ENCODE data around the gene CPVL.

The CPVL gene

DNA sequence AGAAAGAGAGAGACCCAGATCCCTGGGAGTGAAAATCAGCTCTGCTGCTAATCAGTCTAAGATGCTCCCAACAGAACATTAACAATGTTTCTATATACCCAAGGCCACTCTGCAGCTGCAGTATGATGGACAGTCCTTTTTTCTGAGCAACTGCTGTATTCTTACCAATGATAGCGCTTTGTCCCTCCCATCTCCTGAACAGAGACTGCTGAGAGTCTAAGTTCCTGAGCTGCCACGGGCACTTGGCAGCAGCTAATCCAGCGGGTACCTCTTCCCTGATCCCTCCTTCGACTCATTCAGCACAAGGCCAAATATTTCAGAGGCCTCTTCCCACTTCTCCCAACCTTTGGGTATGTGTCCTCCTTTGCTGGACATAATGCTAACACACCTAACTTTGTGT, 7.7 kb downstream of the CPVL start:
- Histone ChIP-seq H3K4me3 (ENCODE audit: low read length) (no peak overlapping the region), H3K9ac (ENCODE audit: low read depth, low read length) (no peak overlapping the region), H3K4me1 (ENCODE audit: insufficient read depth, low read length) (peaks cover 6% of the 10 kb centered on the region; the same call in 1 of the 2 replicates), H3K27me3 (ENCODE audit: insufficient read depth, low read length) (no peaks in the 10 kb centered on the region; the same call in 1 of the 2 replicates), H3K36me3 (ENCODE audit: insufficient read depth, low read length) (no peaks in the 10 kb centered on the region), H3K9me3 (ENCODE audit: insufficient read depth, low read depth, low read length) (no peaks in the 10 kb centered on the region), H3K27ac (ENCODE audit: low read depth, low read length) (no peak overlapping the region)
- 81% methylated on average over 4 of the region's 4 CpGs for WGBS

DNA sequence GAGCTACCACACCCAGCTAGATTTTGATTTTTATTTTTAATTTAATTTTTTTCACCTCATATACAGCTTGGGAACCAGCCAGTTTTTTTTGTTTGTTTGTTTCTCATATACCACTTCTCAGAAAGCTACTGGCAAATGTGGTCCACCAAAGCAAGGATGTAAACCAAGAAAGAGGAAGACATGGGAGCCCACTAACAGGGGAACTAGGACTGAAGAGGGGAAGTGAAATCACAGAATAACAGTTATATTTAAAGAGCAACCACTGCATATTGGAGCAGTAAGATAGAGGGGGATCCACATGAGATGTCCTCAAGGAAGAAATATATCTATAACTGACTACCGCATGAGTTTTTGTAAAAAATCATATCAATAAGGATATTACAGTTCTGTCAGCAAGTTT, 10.5 kb downstream of the CPVL start:
- no peak overlapping the region for H3K4me3 ChIP-seq (ENCODE audit: low read length)
- H3K36me3 ChIP-seq (ENCODE audit: insufficient read depth, low read length), result no peaks in the 10 kb centered on the region
- no peak overlapping the region for H3K9ac ChIP-seq (ENCODE audit: low read depth, low read length)
- H3K27me3 ChIP-seq (ENCODE audit: insufficient read depth, low read length), result no peaks in the 10 kb centered on the region
- H3K9me3 ChIP-seq (ENCODE audit: insufficient read depth, low read depth, low read length), result no peaks in the 10 kb centered on the region
- WGBS, result no CpG with 5 or more reads among the region's 1 CpG
- H3K4me1 ChIP-seq (ENCODE audit: insufficient read depth, low read length), result peaks cover 6% of the 10 kb centered on the region; the same call in 1 of the 2 replicates
- H3K27ac ChIP-seq (ENCODE audit: low read depth, low read length), result no peak overlapping the region

DNA sequence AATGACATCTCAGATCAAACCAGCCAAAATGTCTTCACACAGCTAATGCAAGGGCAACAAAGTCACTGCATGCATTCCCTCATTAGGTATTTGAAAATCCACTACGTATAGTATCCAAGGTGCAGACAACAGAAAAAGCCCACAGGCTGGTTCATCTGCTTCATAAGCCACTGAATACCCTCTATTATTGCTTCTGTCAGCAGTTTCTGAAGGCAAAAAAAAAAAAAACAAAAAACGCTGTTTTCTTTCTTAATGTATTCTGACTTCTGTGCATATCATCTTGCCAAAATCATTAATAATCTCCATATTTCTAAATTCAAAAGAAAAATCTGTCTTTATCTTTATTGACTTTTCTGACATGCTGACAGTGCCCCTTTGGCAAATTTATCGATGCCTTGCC, 13.4 kb downstream of the CPVL start:
- no peaks in the 10 kb centered on the region for H3K36me3 ChIP-seq (ENCODE audit: insufficient read depth, low read length)
- H3K27me3 ChIP-seq (ENCODE audit: insufficient read depth, low read length), result no peaks in the 10 kb centered on the region
- WGBS, result 91% methylated on average over 3 of the region's 3 CpGs
- no peak overlapping the region for H3K4me3 ChIP-seq (ENCODE audit: low read length)
- H3K4me1 ChIP-seq (ENCODE audit: insufficient read depth, low read length), result peaks cover 6% of the 10 kb centered on the region; the same call in 1 of the 2 replicates
- H3K9ac ChIP-seq (ENCODE audit: low read depth, low read length), result no peak overlapping the region
- no peaks in the 10 kb centered on the region for H3K9me3 ChIP-seq (ENCODE audit: insufficient read depth, low read depth, low read length)
- H3K27ac ChIP-seq (ENCODE audit: low read depth, low read length), result no peak overlapping the region

DNA sequence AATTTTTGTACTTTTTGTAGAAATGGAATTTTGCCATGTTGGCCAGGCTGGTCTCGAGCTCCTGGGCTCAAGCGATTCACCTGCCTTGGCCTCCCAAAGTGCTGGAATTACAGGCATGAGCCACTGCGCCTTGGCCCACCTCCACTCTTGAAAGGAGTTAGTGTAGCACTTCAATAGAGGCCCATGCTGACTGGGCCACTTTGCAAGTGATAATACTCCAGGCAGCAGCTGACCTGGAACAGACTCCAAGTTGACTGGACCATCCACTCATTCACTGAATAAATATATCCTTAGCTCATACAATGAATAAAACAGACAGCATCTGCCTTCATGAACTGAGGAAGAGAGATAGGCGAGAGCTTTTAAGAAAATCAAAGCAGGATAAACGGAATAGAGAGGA, 14.7 kb downstream of the CPVL start:
- 95% methylated on average over 5 of the region's 5 CpGs for WGBS

DNA sequence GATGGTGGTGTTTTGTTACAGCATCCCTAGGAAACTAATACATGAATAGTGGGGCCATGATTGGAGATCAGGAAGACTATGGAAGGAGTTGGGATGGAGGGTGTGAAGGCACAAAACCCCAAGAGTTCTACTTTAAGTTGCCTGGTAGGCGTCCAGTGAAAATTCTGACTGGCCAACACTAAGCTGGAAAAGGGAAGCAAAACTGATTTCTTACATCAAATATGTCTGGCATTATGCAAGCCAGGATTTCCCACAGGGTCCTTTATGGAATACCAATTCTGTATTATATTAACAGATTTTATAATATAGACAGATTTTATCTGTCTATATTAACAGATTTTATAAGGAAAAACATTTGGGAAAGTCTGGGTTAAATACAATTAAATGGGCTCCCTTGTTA, 16.2 kb downstream of the CPVL start:
- WGBS, result 96% methylated on average over 1 of the region's 1 CpG
- Histone ChIP-seq H3K27me3 (ENCODE audit: insufficient read depth, low read length) (no peaks in the 10 kb centered on the region), H3K9me3 (ENCODE audit: insufficient read depth, low read depth, low read length) (no peaks in the 10 kb centered on the region), H3K4me1 (ENCODE audit: insufficient read depth, low read length) (peaks cover 12% of the 10 kb centered on the region; the same call in 1 of the 2 replicates), H3K27ac (ENCODE audit: low read depth, low read length) (no peak overlapping the region), H3K4me3 (ENCODE audit: low read length) (no peak overlapping the region), H3K9ac (ENCODE audit: low read depth, low read length) (no peak overlapping the region), H3K36me3 (ENCODE audit: insufficient read depth, low read length) (no peaks in the 10 kb centered on the region)

More for the DNA sequence above, 14.7 kb downstream of the CPVL start:
- H3K9me3 ChIP-seq (ENCODE audit: insufficient read depth, low read depth, low read length), result no peaks in the 10 kb centered on the region
- no peak overlapping the region for H3K27ac ChIP-seq (ENCODE audit: low read depth, low read length)
- no peaks in the 10 kb centered on the region for H3K27me3 ChIP-seq (ENCODE audit: insufficient read depth, low read length)
- no peak overlapping the region for H3K9ac ChIP-seq (ENCODE audit: low read depth, low read length)
- H3K36me3 ChIP-seq (ENCODE audit: insufficient read depth, low read length), result no peaks in the 10 kb centered on the region
- peaks cover 12% of the 10 kb centered on the region; the same call in 1 of the 2 replicates for H3K4me1 ChIP-seq (ENCODE audit: insufficient read depth, low read length)
- no peak overlapping the region for H3K4me3 ChIP-seq (ENCODE audit: low read length)

DNA sequence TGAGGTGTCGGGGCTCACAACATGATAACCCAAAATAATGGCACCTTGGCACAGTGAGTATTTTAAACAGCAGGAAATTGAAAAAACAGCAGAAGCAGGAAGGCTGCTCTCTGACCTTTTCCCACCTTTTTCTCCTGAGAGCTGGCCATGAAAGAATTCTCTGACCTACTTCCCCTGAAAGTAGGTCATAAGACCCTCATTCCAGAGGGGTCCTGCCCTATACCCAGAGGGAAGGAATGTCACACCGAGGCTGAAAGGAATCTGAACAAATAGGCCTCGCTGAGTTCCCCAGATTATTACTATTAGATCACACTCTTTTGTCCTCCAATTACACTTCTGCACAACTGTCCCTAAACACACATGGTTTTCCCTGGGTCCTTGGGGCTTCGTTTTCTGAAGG, 18.8 kb downstream of the CPVL start:
- Histone ChIP-seq H3K27me3 (ENCODE audit: insufficient read depth, low read length) (no peaks in the 10 kb centered on the region), H3K36me3 (ENCODE audit: insufficient read depth, low read length) (no peaks in the 10 kb centered on the region), H3K9ac (ENCODE audit: low read depth, low read length) (no peak overlapping the region), H3K4me3 (ENCODE audit: low read length) (no peak overlapping the region), H3K27ac (ENCODE audit: low read depth, low read length) (no peak overlapping the region), H3K4me1 (ENCODE audit: insufficient read depth, low read length) (peaks cover 28% of the 10 kb centered on the region), H3K9me3 (ENCODE audit: insufficient read depth, low read depth, low read length) (no peaks in the 10 kb centered on the region)
- WGBS, result 68% methylated on average over 4 of the region's 4 CpGs

DNA sequence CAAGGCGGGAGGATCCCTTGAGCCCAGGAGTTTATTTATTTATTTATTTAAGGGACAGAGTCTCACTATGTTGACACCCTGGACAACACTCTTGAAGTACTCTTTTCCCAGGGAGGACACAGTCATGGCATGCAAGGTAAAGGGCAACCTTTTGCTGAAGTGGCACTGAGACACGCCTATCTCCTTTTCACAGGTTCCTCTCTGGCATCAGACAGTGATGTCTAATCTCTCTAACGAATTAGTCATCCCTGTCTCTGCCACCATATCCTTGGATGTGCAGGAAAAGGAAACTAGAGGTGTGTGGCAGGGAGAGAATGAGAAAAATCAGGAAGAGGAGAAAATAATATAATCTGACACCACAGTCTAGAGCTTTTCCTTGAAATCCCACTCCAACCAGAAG, 19.5 kb downstream of the CPVL start:
- H3K4me1 ChIP-seq (ENCODE audit: insufficient read depth, low read length), result peaks cover 35% of the 10 kb centered on the region
- H3K9me3 ChIP-seq (ENCODE audit: insufficient read depth, low read depth, low read length), result no peaks in the 10 kb centered on the region
- H3K9ac ChIP-seq (ENCODE audit: low read depth, low read length), result no peak overlapping the region
- no peaks in the 10 kb centered on the region for H3K27me3 ChIP-seq (ENCODE audit: insufficient read depth, low read length)
- no peak overlapping the region for H3K4me3 ChIP-seq (ENCODE audit: low read length)
- no peak overlapping the region for H3K27ac ChIP-seq (ENCODE audit: low read depth, low read length)
- WGBS, result 95% methylated on average over 2 of the region's 3 CpGs
- H3K36me3 ChIP-seq (ENCODE audit: insufficient read depth, low read length), result no peaks in the 10 kb centered on the region

DNA sequence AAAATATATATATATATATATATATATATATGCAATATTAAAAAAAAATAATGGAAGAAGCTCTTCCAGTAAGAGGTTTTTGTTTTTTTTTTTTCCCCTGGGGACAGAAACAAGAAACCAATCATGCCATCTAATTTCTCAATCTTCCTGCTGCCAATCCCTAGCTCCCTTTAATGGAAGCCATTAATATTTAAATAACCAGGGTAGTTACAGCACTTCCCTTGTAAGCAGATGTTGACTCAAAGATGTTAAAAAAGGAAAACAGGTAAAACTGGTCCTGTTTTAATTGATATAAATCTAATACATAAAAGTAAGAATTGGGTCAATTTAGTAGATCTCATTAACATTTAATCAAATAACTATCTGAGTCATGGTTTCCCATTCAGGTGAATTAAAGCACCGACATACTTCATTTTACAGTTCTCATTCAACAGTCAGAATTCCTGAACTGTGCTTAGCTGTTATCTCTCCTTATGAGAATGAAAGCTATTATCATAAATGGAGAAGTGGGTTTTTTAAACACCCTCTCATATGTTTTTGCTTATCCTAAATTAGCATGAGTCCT, 22.6 kb downstream of the CPVL start:
- H3K4me3 ChIP-seq (ENCODE audit: low read length), result no peak overlapping the region
- H3K36me3 ChIP-seq (ENCODE audit: insufficient read depth, low read length), result no peaks in the 10 kb centered on the region
- no peak overlapping the region for H3K27ac ChIP-seq (ENCODE audit: low read depth, low read length)
- 81% methylated on average over 1 of the region's 1 CpG for WGBS
- H3K27me3 ChIP-seq (ENCODE audit: insufficient read depth, low read length), result no peaks in the 10 kb centered on the region
- no peaks in the 10 kb centered on the region for H3K9me3 ChIP-seq (ENCODE audit: insufficient read depth, low read depth, low read length)
- H3K4me1 ChIP-seq (ENCODE audit: insufficient read depth, low read length), result peaks cover 32% of the 10 kb centered on the region
- H3K9ac ChIP-seq (ENCODE audit: low read depth, low read length), result no peak overlapping the region

DNA sequence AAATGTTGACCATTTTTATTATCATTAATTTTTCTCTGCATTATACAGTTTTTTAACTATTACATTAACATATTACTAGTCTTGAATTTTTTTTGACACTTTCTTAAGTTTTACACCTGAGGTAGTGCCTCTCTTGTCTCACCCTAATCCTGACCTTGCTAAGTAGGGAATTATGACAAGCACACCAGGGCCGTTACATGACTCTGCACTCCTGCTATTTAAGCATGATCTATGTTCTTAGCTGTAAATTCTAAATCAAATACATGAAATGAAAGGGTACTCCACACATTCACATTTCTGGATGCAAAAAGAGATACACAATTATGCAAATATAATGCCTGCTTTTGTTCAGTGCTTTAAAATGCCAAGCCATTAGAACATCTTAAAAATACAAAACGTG, 23.6 kb downstream of the CPVL start:
- WGBS, result 100% methylated on average over 2 of the region's 2 CpGs
- H3K4me1 ChIP-seq (ENCODE audit: insufficient read depth, low read length), result peaks cover 27% of the 10 kb centered on the region
- no peaks in the 10 kb centered on the region for H3K9me3 ChIP-seq (ENCODE audit: insufficient read depth, low read depth, low read length)
- no peak overlapping the region for H3K9ac ChIP-seq (ENCODE audit: low read depth, low read length)
- no peak overlapping the region for H3K4me3 ChIP-seq (ENCODE audit: low read length)
- no peaks in the 10 kb centered on the region for H3K36me3 ChIP-seq (ENCODE audit: insufficient read depth, low read length)
- no peaks in the 10 kb centered on the region for H3K27me3 ChIP-seq (ENCODE audit: insufficient read depth, low read length)
- no peak overlapping the region for H3K27ac ChIP-seq (ENCODE audit: low read depth, low read length)

DNA sequence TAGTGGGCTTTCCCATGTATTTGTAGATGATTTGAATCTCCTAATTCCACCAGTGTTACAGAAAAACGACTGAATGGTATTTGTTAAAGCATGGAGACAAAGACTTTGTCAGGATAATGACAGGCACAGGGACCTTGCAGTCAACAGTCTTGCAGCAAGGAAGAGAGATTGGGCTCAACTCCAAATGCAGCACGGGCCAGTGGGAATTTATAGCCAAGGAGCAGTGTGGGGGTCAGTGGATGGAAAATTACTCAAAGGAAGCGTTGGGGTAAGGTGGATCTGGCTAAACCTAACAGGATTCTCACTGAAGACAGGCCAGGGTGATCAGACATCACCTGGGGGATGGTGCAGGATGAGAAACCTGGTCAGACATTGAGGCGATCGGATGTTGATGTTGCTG, 24.3 kb downstream of the CPVL start:
- no peaks in the 10 kb centered on the region for H3K27me3 ChIP-seq (ENCODE audit: insufficient read depth, low read length)
- peaks cover 24% of the 10 kb centered on the region for H3K4me1 ChIP-seq (ENCODE audit: insufficient read depth, low read length)
- H3K9ac ChIP-seq (ENCODE audit: low read depth, low read length), result no peak overlapping the region
- no peak overlapping the region for H3K4me3 ChIP-seq (ENCODE audit: low read length)
- 85% methylated on average over 5 of the region's 5 CpGs for WGBS
- no peaks in the 10 kb centered on the region for H3K36me3 ChIP-seq (ENCODE audit: insufficient read depth, low read length)
- no peak overlapping the region for H3K27ac ChIP-seq (ENCODE audit: low read depth, low read length)
- H3K9me3 ChIP-seq (ENCODE audit: insufficient read depth, low read depth, low read length), result no peaks in the 10 kb centered on the region

DNA sequence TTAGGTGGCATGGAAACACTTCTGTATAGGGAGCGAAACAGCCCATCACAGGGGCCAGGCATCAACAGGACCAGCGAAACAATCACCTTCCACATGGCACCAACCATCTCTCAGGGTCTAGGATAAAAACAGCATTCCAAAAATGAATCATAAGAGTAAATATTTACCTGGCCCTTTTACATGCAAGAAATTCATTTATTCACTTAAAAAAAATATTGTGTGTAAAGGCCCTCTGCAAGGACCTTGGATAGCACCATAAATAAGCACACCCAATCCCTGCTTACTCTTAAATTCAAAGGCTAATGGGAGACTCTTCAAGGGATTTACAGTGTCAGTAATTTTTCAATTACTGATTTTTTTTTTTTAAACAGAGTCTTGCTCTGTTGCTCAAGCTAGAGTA, 25.4 kb downstream of the CPVL start:
- Histone ChIP-seq H3K27me3 (ENCODE audit: insufficient read depth, low read length) (no peaks in the 10 kb centered on the region), H3K4me1 (ENCODE audit: insufficient read depth, low read length) (peaks cover 33% of the 10 kb centered on the region), H3K9me3 (ENCODE audit: insufficient read depth, low read depth, low read length) (no peaks in the 10 kb centered on the region), H3K36me3 (ENCODE audit: insufficient read depth, low read length) (no peaks in the 10 kb centered on the region), H3K9ac (ENCODE audit: low read depth, low read length) (no peak overlapping the region), H3K27ac (ENCODE audit: low read depth, low read length) (no peak overlapping the region), H3K4me3 (ENCODE audit: low read length) (no peak overlapping the region)
- WGBS, result 92% methylated on average over 2 of the region's 2 CpGs

DNA sequence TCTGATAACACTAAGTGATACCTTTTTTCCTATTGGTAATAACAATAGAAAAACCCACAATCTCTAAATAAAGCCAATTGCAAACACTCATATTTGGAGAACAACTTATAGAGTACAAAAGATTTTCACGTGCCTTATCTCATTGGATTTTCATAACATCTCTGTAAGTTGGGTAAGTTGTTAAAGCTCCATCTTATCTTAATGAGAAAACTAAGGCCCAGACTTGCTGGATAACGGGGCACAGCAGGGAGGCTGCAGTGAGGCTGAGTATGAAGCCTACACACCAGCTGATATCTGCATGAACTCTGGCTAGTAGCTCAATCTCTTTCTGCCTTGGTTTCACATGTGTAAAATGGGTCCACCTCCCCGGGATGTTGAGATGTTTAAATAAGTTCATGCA, 26.8 kb downstream of the CPVL start:
- Histone ChIP-seq H3K4me3 (ENCODE audit: low read length) (no peak overlapping the region), H3K9ac (ENCODE audit: low read depth, low read length) (no peak overlapping the region), H3K4me1 (ENCODE audit: insufficient read depth, low read length) (peaks cover 35% of the 10 kb centered on the region), H3K27me3 (ENCODE audit: insufficient read depth, low read length) (no peaks in the 10 kb centered on the region), H3K27ac (ENCODE audit: low read depth, low read length) (no peak overlapping the region), H3K36me3 (ENCODE audit: insufficient read depth, low read length) (no peaks in the 10 kb centered on the region), H3K9me3 (ENCODE audit: insufficient read depth, low read depth, low read length) (no peaks in the 10 kb centered on the region)
- WGBS, result 81% methylated on average over 2 of the region's 3 CpGs

All from HUES64 (cell line).